Erythroblast (primary cell): ENCODE data around the gene EEF1G.

Source experiments
- GATA1 ChIP-seq: IDR thresholded peaks from 2 replicates; pipeline ENCODE4 v1.6.1; 2011; ENCODE audit warnings: low read depth, mild to moderate bottlenecking, control low read depth, low read length, moderate library complexity
- POLR2A ChIP-seq: IDR thresholded peaks from 2 replicates; pipeline ENCODE4 v1.6.1; 2011; ENCODE audit warnings: mild to moderate bottlenecking, low read length

DNA sequence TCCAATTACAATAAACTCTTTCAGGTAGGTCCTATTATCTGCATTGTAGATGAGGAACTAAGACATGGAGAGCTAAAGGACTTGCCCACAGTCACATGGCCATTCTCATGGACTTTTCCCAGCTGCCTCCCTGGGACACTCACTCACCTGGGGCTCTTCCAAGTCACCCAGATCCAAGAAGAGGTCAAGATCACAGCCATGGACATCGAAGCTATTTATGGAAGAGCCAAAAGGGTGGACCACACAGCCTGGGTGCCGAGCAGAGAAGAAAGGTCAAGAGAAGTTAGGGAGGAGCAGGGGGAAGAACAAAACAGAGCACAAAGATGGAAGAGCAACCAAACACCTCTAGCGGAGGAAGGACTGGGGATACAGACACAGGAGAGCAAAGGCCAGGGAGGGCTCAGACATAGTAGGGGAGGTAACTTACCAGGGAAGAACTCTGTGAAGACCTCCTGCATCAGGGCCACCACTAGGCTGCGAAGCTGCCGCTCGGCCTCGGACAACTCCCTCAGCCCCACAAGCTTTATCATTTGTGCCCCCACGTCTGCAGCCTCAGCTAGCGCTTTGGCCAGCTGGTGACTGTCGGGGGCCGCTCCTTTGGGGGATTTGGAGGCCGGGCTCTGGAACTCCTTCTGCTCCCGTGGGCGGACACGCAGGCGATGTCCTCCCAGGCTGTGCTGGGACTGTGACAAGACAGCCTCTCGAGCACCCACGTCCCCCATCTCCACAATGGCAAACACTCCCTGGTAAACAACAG is 7.4 kb upstream of the EEF1G start:
- TF ChIP-seq POLR2A (no peak), GATA1 (no peak)
